GM19023 (cell line): ENCODE data around the gene CENPT.
A peak's percentile ranks its signal among the peaks of the same experiment; 100 is the strongest.
"Not testable (repeated sequence)": the region's sequence is repeated elsewhere in the genome, so short reads cannot be mapped to it uniquely, and the experiment has no call there.

ENCODE experiments used
- ATAC-seq: cut with Tn5 transposase; IDR thresholded peaks from one replicate; pipeline ENCODE4 v1.9.1; 2021; ENCODE audit warnings: mild to moderate bottlenecking, moderate library complexity; ENCODE audit not compliant: unreplicated experiment

Gene CENPT

GRCh38 chr16:67848118-67848517 is 625 bp upstream of the CENPT start:
- ATAC-seq, result no peak

GRCh38 chr16:67846320-67847063 is 1.0 kb downstream of the CENPT start, which contains the start of gene NUTF2:
Gene NUTF2 (plus strand): TSS chr16:67846933. CDS start chr16:67865131, 18,198 bp downstream.
- ATAC-seq, result peak; percentile 58

GRCh38 chr16:67846063-67846319 is 1.5 kb downstream of the CENPT start:
- no peak for ATAC-seq

GRCh38 chr16:67845291-67846062 is 2.0 kb downstream of the CENPT start:
- ATAC-seq, result no peak

GRCh38 chr16:67844497-67844896 is 3.0 kb downstream of the CENPT start:
- no peak for ATAC-seq

- ATAC-seq, result no peak
Measured at GRCh38 chr16:67843343-67843765, 4.1 kb downstream of the CENPT start.

- ATAC-seq, result peak; percentile 11
Measured at GRCh38 chr16:67842509-67843342, 4.8 kb downstream of the CENPT start.

- peak; percentile 56 for ATAC-seq
Measured at GRCh38 chr16:67841816-67842508, 5.5 kb downstream of the CENPT start, which contains the start of gene THAP11. Gene THAP11 (plus strand): TSS chr16:67842320. CDS start chr16:67842555, 235 bp downstream.

- ATAC-seq, result no peak
Measured at GRCh38 chr16:67841198-67841815, 6.2 kb downstream of the CENPT start.

GRCh38 chr16:67837811-67838210 is 9.7 kb downstream of the CENPT start:
- no peak for ATAC-seq

- not testable (repeated sequence) for ATAC-seq
Measured at GRCh38 chr16:67837190-67837589, 10.3 kb downstream of the CENPT start.

GRCh38 chr16:67834242-67834614 is 13.3 kb downstream of the CENPT start:
- no peak for ATAC-seq

- peak; percentile 98 for ATAC-seq
Measured at GRCh38 chr16:67833415-67834241, 13.9 kb downstream of the CENPT start.

GRCh38 chr16:67833030-67833414 is 14.5 kb downstream of the CENPT start:
- no peak for ATAC-seq

- ATAC-seq, result no peak
Measured at GRCh38 chr16:67828651-67829050, 18.8 kb downstream of the CENPT start.

GRCh38 chr16:67825906-67826305 is 21.6 kb downstream of the CENPT start:
- ATAC-seq, result no peak

- no peak for ATAC-seq
Measured at GRCh38 chr16:67825119-67825518, 22.4 kb downstream of the CENPT start.

GRCh38 chr16:67822511-67822910 is 25.0 kb downstream of the CENPT start:
- no peak for ATAC-seq

- no peak for ATAC-seq
Measured at GRCh38 chr16:67820608-67821259, 26.8 kb downstream of the CENPT start.
